ENCODE results near the gene MYL6B.
"Not testable (repeated sequence)": the region's sequence is repeated elsewhere in the genome, so short reads cannot be mapped to it uniquely, and the experiment has no call there.

MYL6B gene

DNA sequence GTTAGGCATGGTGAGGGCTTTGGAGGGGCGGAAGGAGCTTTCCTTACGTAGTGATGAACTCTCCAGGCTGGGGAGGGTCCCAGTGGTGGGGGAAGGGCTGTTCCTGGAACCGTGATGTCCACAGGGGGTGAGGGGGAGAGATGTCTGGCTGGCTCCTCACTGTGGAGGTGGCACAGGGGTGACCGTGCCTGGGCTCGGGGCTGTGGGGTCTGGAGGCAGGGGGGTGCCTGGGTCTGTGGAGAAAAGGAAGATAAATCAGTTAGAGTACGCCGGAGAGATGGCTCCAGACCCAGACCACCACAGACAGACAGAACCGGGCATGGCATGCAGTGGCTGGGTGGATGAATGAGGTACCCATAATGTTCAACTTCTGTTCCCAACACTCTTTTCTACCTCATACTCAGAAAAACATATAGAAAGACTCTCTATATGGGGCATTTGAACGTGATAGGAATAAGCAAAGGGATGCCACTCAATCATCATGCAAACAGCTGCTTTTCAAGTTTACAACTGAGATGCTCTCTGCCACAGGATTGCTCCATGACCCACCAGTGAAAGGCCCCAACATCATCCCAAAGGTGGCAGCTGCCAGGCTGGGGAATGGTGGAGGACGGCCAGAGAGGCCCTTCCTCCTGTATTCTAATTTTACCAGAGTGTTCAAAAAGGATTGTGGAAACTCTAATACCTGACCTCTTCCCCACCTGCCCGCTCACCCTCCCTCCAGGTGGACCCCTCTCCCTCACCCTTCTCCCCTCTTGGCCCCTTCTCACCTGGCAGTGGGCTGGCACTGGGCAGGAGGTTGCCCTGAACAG, 11.4 kb downstream of the MYL6B start:
- DNase-seq (ENCODE audit: low read depth in 2 of 3, low spot score in 1 of 3), result no peak

DNA sequence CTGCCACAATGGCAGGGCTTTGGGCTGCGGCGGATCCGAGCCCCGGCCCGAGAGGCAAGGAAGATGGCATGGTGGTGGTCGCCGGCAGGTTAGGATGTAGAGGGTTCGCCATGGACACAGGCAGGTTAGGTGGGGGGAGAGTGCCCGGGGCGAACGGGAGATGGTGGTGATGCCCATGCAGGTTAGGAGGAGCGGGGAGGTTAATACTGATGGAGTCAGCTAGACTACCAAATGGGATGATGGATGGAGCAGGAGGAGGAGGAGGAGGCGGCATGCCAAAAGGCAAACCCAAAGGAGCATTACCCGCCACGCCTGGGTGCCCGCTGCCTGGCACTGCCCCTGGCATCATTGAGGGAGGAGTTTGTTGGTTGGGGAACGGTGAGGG, 11.9 kb downstream of the MYL6B start:
- DNase-seq (ENCODE audit: low read depth in 2 of 3, low spot score in 1 of 3), result no peak

DNA sequence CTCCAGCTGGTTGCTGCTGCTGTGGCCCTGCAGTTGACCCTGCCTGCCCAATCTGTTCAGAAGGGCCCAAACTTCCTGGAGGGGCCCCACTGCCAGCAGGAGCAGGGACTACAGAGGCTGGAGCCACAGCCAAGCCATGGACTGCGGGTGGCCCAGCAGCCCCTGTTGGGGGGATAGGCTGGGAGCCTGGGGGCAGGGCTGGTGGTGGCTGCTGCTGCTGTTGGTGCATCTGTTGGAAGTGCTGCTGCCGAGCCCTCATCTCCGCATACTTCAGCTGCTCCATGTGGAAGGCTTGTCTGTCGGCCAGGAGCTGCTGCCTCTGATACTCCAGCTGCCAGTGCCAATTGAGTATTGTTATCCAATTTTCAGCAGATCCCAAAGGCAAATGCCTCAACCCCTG, 13.0 kb downstream of the MYL6B start:
- no peak for DNase-seq (ENCODE audit: low read depth in 2 of 3, low spot score in 1 of 3)

DNA sequence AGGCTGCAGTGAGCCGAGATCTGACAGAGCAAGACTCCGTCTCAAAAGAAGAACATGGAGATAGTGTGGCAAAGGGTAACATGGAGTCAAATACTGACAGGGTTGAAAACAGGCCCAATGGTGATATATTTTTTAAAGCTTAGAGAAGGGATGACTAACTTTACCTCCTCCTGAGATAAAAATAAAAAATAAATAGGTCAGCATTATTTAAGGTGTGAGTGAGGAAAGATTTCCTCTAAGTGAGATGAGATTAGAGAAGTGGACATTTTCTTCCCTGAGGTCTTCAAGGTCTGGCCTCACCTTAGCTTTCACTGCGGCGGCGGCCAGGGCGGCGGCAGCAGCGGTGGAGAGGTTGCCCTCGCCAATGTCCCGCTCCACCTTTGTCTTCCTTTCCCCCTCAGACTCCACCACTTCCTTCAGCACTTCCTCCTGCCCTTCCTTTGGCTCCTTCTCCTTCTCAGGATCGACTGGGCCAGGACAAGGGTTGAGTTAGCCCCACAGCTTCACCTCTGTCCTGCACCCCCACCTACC, 16.9 kb downstream of the MYL6B start:
- DNase-seq (ENCODE audit: low read depth in 2 of 3, low spot score in 1 of 3), result no peak

DNA sequence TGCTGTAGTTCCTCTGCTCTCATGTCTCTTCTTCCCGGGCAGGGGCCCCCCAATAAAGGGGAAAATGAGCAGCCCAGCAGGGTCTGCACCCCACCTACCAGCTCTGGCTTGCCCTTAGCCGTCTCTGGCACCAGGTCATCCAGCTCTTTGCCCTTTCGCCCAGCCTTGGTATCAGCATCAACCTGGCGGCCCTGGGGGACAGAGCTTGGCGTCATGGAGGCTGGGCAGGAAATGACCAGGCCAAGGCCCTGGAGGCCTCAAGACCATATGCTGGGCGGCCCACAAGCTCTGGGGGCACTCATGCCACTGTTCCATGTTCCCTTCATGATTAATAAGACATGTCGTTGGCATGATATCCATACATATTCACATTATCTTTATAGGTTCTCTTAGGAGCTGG, 20.5 kb downstream of the MYL6B start:
- no peak for DNase-seq (ENCODE audit: low read depth in 2 of 3, low spot score in 1 of 3)

DNA sequence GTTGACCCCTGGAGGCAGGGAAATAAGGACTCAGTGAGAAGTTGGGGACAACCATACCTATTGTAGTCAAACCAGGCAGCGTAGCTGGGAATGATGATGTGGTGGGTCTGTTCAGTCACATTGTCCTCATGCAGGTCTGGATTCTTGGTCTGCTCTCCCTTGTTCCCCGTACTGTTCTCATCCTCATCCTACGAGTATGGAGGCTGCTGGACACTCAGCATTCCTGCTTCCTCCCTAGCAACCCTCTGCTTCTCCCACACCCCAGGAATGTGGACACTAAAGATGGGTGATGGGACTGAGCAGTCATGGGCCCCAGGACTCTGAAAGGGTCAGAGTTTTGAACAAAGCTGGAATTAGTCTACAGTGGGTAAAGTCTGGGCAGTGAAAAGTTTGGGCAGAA, 26.0 kb downstream of the MYL6B start:
- DNase-seq (ENCODE audit: low read depth in 2 of 3, low spot score in 1 of 3), result no peak

DNA sequence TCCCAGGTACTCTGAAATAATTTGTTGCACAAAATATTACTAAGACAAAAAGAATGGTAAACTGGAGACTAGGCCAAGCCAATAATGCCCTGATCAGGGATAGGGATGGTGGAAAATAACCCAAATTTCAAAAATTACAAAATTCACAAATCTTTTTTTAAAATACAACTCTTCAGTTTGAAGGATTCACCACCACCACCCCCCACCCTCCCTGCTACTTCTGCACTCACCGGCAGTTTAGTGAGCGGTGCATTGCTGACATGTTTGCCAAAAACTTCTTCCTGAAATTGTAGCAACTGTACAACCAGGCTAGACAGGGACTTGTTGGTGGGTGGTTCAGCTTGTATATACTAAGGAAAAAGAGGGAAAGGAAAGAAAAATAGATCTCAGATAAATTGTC, 34.6 kb downstream of the MYL6B start:
- no peak for DNase-seq (ENCODE audit: low read depth in 2 of 3, low spot score in 1 of 3)

DNA sequence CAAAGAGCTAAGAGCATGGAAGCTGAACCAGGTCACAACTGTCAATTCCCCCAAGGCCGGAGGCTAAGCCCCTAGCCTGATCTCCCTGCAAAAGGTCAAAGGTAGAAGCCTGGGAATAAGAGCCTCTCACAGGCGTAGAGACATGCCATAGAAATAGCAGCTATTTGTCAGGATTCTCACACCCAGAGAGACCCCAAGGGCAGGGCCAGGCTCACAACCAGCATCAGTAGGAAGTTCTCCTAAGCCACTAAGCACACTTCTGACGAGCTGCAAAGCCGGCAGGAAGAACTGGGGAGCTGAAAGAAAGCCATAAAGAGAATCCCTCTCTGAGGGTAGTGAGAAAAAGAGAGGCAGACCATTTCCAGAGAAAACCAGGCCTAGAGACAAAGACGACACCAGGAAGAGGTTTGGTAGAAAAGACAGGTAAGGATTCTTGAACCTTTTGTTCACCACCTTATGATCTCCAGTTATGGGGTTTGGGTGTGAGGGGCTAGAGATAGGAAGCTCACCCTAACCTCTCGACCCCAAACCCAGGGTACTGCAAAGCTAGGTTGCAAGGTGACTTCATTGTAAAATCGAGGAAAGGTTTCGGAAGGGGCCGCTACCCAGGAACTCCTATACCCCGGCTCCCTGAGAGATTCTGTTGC, 35.9 kb downstream of the MYL6B start:
- no peak for DNase-seq (ENCODE audit: low read depth in 2 of 3, low spot score in 1 of 3)

DNA sequence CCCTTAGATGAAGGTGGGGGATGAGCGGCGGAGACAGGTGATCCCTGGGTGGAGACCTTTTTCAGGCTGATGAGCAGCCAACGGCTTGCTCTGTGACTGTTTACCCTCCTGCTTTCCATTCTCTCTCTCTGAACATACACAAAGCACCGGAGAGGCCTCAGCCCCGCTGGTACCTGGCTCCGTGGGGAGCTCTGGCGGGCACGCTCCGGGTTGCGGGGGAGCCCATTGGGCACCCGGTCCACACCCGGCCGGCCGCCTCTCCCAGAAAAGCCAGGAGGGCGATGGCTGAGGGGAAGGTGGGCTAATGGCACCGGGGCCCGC, 36.4 kb downstream of the MYL6B start:
- no peak for DNase-seq (ENCODE audit: low read depth in 2 of 3, low spot score in 1 of 3)

DNA sequence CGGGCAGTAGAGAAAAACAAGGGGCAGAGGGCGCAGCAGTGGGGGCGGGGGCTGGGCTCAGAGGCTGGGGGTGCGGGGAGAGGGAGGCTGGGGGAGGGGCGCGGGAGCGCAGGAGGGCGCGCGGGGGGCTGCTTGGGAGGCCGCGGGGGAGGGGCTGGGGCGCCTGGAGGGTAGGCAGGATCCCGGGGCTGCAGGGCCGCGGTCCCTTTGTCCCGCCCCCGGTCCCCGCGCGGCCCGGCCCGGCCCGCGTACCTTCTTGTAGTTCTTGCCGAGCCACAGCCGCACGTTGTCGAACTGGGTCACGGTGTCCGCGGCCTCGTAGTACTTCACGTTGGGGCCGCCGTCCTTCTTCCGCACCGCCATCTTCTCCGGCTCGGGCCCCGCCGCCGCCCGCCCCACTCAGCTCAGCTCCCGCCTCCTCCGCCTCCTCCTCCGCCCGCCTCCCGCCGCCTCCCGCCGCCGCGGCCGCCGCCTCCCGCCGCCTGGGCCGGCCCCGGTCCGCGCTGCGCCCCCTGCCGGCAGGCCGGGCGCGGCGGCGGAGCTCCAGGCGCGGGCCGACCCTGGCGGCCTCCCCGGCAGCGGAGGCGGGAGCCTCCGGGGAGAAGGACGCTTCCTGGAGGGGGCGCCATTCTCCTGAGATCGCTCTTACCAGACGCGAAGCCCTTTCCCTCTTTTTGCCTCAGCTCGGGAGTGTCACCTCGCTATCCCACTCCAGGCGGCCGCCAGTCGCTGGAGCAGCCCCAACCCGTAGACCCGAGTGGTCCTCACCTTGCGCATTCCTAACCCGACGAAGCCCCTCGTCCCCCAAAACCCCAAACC, 36.9 kb downstream of the MYL6B start, which contains the start of gene SMARCC2:
TSS of gene SMARCC2 (minus strand) at position 385 of the 819 bp plus-strand sequence. CDS start at position 363, 22 bp downstream.
- peak; percentile 66 to 82 (median 76) for DNase-seq (ENCODE audit: low read depth in 2 of 3, low spot score in 1 of 3)

DNA sequence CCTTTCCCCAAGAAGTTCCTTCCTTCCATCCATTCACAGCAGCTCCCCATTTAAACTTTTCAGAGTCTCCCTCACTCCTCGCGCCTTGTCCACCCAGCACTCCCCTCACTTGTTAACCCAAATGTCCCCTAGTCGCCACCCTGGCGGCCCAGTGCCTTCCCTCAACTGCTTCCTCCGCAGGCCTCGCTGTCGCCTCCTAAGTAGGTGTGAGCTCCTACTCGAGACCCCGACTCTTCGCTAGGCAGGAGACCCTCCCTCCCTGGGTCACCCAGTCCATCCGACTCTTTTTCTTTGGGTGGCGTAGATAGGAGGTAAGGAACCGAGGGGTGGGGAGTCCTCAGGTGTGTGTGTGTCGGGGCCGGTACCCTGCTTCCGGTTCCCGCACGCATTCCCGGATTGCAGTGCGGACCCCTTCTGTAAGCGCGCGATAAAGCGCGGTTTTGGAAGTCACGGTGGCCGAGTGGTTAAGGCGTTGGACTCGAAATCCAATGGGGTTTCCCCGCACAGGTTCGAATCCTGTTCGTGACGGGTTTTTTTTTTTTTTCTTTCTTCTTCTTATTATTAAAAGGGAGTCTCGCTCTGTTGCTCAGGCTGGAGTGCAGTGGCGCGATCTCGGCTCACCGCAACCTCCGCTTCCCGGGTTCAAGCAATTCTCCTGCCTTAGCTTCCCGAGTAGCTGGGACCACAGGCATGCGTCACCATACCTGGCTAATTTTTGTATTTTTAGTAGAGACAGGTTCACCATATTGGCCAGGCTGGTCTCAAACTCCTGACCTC, 37.7 kb downstream of the MYL6B start:
- DNase-seq (ENCODE audit: low read depth in 2 of 3, low spot score in 1 of 3), result peak; percentile 77 to 94 (median 89)

DNA sequence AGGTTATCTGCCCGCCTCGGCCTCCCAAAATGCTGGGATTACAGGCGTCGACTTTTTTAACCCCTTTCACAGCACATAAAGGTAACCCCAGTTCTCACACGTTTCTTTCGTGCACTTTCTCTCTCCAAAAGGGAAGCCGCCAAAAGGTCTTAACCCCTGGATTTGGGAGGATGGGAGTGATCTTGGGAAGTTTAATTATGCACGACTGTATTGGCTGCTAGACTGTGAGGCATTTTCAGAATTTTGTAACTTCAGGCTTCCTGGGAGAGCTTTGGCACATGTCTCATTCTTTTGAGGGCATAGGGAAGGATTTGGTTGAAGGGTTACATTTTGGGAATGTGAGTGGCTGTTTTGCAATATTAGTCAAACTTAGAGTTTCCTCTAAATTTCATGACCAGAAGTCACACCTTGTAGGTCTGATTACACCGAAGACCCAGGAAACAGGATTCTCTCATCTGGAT, 38.3 kb downstream of the MYL6B start:
- no peak for DNase-seq (ENCODE audit: low read depth in 2 of 3, low spot score in 1 of 3)

DNA sequence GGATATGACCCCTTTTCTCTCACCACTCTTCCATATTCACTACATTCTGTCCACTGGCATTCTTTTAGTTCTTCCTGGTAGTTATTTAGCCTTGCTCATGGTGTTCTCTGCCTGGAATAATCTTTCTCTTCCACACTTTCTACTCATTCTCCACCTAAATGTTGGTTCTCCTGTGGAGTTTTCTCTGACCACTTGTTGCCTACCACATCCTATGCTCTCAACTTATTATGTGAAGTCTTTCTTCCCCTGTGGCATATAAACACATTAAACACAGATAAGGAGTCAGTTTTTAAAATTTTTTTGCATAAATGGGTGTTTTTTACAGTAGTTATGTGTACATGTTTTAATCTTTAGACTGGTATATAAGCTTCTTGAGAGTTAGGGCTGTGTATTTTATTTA, 40.2 kb downstream of the MYL6B start:
- no peak for DNase-seq (ENCODE audit: low read depth in 2 of 3, low spot score in 1 of 3)

DNA sequence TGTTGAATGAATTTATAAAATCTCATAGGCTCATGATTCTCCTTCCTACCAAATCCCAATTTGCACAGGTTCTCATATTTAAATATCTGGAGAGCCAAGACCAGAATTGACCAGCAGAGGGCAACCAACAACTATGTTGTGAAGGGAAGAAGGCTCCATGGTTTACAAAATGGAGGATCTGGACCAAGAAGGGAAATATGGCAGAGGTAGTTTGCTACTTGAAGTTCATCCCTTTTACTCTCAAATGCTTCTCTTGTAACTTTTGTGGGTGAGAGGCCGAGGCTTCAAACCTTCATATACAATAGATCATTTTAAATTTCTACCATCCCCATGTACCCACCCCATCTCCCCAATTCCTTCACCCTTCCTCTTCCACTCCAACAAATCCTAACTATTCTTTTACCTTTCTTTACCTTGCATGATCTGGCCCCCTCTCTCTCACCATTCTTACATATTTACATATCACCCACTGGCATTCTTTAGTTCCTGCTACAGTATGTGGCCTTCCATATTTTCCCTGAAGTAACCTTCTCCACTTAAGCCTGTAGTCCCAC, 40.7 kb downstream of the MYL6B start:
- DNase-seq (ENCODE audit: low read depth in 2 of 3, low spot score in 1 of 3), result peak; percentile 56 to 88 (median 71)

DNA sequence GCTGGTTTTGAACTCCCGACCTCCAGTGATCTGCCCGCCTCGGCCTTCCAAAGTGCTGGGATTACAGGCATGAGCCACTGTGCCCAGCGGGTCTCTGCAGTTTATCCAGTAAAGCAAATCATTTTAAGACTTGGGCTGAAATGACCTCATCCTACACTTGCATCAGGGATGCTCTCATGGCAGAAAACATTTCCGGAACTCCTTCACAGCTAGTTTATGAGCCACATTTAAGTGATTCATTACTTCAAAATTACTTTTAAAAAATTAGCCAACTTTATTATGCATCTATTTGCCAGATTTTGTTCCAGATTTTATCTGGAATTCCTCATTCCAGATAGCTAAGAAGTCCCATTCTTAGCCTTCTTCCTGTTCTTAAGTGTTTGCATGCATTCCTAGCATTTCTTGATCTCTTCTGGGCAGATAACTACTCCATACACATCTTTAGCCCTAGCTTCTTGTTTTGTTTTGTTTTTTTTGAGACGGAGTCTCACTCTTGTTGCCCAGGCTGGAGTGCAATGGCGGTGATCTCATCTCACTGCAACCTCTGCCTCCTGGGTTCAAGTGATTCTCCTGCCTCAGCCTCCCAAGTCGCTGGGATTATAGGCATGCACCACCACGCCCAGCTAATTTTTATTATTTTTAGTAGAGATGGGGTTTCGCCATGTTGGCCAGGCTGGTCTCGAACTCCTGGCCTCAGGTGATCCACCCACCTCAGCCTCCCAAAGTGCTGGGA, 44.6 kb downstream of the MYL6B start:
- not testable (repeated sequence) for DNase-seq (ENCODE audit: low read depth in 2 of 3, low spot score in 1 of 3)

DNA sequence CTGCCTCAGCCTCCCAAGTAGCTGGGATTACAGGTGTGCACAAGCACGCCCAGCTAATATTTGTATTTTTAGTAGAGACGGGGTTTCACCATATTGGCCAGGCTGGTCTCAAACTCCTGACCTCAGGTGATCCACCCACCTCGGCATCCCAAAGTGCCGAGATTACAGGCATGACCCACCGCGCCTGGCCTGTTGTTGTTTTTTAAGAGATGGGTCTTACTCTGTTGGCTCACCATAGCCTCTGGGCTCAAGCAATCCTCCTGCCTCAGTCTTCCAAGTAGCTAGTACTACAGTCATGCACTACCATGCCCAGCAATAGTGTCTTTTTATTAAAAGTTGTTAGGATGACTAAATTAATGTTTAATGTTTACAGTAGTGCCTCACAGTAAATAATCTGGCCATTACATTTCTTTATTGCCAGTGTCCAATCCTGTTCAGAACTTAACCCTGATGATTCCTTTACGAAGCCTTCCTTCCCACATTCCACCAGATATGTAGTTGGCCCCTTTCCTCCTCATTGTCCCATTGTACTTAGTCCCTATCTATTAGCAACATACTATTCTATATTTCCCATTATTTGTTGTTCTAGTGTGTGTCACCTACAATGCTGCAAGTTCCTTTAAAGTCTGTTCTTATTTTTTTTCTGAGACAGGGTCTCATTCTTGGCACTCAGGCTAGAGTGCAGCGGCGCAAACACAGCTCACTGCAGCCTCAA, 45.7 kb downstream of the MYL6B start:
- DNase-seq (ENCODE audit: low read depth in 2 of 3, low spot score in 1 of 3), result no peak

DNA sequence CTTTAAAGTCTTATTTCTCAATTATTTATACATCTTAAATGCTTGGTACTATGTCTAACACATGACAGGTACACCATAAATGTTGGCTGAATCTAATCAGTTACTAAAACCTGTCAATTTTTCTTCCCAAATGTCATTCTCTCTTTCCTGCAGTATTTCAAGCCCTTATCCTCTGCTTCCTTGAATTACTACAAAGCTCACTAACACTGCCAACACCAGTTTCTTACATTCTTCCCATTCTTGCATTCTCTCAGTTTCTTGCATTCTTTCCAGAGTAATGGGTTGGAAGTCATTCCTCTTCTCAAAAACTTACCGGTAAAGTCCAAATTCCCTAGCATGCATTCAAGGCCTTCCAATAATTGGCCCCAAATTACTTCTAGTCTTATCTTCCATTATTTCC, 46.4 kb downstream of the MYL6B start:
- no peak for DNase-seq (ENCODE audit: low read depth in 2 of 3, low spot score in 1 of 3)

DNA sequence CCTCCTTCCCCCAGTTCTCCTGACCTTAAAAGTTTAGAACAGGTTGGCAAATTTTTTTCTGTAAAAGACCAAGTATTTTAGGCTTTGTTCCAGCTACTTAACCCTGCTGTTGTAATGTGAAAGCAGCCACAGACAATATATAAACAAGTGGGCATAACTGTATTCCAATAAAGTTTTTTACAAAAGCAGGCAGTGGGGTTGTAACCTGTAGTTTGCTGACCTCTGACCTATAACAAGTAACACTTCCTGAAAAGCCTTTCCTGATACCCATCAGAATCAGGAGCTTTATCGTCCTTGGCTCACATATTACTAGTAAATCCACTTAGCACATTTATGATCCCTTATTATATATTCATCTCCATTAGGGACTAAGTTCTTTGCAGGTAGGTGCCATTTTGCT, 50.0 kb downstream of the MYL6B start:
- no peak for DNase-seq (ENCODE audit: low read depth in 2 of 3, low spot score in 1 of 3)

DNA sequence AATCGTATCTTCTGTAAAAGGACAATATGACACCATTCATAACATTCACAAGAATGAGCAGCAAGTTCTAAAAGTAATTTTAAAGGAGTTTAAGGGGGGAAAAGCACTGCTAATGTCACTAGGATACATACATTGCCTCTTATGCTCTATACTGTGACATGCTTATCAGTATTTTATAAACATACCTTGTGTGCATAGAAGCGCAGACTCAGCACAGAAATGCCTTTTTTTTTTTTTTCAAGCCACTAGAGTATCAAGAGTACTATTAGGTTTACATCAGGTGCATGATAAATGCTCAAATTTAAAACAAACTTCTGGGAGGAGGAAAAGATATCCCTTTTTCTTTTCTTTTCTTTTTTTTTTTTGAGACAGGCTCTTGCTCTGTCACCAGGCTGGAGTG, 50.5 kb downstream of the MYL6B start:
- no peak for DNase-seq (ENCODE audit: low read depth in 2 of 3, low spot score in 1 of 3)
